Ecto neural progenitor cell (in vitro differentiated cells): ENCODE results near the gene CTIF.

Experiments used
- DNase-seq: peaks from one replicate; pipeline ENCODE4 v3.0.0-alpha.2; 2018; ENCODE audit warnings: low spot score

Gene CTIF

DNA sequence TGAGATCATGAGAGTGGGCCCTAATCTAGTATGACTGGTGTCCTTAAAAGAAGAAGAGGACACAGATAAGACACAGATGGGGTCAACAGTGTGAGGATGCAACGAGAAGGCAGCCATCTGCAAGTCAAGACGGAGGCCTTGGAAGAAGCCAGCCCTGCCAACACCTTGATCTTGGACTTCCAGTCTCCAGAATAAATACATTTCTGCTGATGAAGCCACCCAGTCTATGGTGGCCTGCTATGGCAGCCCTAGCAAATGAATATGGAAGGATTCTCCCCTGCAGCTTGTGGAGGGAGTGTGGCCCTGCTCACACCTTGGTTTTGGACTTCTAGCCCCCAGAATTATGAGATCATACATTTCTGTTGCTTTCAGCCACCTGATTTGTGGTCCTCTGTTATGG lies 12.3 kb downstream of the CTIF start:
- no peak for DNase-seq

DNA sequence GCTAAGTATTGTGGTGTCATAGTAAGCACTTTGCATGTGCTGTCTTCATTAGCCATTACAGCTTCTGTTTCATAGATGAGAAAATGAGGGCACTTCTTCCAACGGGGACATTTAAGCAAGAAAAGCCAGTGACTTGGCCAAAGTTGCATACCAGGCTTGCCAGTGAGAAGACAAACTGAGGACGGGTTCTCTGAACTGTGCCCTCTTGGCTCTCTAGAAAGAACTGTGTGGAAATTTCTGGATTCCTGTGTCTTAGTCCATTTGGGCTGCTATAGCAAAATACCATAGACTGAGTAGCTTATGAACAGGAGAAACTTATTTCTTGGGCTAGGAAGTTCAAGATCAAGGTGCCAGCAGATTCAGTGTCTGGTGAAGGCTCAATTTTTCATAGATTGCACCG lies 13.3 kb downstream of the CTIF start:
- no peak for DNase-seq

DNA sequence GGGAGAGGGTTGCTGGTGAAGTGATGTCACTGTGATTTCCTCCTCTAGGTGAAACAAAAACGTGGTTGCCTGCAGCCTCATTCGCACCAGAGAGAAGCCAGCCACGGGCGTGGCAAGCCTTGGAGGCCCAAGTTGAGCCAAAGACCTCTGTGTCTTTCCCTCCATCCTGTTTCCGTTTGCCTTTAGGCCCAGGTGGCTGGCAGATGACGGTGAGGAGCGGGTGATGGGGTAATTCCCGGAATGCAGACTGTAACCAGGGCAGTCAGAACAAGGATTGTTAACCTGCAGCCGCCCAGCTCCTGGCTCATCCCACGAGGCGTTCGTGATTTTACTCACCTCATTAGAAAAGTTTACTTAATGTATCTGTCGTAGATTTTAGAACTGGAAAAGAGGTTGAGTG lies 14.4 kb downstream of the CTIF start:
- DNase-seq: no peak

DNA sequence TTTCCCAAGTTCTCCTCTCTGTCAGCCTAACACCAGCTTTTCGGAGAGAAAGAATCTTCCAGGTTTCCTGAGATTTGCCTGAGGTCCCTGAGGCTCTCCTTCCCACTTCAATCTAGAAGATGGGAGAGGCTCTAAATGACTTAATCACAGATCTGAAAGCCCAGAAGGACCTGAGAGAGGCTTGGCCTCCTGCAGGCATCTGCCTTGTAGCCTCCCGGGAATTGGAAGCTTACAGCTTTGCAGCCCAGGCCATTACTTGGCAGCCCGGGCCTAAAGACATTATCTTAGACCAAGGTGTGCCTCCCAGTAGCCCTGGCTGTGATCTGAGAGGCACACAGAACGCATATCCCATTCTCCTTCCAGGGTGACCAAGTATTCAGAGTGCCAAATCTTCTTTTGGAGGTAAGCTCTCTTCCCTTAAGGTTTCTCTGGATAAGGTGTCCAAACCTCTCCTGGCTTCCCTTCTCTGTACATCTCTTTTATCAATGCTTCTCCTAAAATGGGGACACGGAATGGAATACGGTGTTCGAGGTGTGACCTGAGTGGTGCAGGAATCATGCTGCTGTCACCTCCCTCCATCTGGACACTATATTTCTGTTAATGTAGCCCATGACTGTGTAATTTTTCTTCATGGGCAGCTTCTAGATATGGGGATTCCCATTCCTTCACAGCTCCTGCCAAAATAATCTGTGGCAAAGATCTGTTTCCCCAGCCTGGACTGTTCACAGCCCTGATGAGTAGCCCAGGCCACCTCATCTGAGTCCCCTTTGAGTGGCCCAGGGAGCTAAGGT lies 16.0 kb downstream of the CTIF start:
- no peak for DNase-seq

DNA sequence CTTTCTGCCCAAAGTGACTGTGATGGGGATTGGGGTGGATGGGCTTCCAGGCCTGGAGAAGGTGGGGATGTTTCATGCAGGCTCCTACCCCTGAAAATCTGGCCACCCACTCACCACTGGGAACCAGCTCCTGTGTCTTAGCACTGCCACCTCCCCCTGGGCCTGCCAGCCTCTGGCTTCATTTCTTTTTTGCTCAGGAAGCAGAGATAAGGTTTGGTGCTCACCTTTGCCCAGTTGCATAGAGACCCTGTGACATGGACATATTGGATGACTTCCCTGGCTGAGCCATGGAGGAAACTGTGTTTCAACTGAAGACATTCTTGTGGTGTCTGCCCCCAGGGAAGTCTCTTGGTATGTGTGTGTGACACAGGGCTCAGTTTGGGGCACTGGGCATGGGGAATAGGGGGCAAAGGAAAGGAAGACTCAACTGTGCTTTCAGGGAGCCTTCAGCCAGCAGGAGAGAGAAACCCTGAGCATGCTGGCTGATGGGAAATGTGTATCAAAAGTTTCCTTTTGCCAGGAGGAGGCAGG lies 16.7 kb downstream of the CTIF start:
- DNase-seq: no peak

DNA sequence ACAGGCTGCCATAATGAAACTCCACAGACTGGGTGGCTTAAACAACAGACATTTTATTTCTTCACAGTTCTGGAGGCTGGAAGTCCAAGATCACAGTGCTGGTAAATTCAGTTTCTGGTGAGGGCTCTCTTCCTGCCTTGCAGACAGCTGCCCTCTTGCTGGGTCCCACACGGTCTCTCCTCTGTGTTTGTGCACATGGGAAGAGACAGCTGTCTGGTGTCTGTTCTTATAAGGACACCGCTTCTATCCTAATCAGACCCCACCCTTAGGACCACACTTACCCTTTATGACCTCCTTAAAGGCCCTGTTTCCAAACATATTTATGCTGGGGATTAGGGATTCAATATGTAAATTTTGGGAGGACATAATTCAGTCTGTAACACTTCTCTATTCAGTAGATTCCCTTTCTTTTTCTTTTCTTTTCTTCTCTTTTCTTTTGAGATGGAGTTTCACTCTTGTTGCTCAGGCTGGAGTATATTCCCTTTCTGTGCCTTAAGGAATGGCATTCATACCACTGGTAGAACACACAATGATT lies 18.9 kb downstream of the CTIF start:
- no peak for DNase-seq

DNA sequence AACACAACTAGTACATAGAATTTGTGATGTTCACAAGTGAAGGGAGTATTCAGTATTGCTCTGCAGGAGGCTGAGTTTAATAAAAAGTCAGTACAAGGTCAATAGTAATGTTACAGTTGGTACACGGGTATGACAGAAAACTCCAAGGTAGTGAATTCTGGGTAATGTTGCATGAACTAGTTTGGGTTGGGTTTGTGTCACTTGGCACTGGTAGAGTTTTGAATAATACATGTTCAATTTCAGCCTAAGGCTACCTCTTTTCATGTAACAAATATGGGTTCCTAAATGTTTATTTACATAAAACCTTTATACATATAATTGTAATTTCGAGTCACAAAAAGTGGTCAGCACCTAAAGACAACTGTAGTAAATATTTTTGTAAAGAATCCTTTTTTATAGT lies 19.4 kb downstream of the CTIF start:
- DNase-seq: no peak

DNA sequence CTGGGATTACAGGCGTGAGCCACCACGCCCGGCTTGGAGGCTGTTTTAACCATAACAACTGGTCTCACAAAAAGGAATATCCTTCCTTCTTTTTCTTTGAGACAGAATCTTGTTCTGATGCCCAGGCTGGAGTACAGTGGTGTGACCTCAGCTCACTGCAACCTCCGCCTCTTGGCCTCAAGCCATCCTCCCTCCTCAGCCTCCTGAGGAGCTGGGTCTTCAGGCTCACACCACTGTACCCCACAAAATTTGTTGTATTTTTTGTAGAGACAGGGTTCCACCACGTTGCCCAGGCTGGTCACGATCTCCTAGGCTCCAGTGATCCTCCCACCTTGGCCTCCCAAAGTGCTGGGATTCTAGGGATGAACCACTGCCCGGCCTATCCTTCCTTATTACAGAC lies 21.7 kb downstream of the CTIF start:
- DNase-seq: no peak

DNA sequence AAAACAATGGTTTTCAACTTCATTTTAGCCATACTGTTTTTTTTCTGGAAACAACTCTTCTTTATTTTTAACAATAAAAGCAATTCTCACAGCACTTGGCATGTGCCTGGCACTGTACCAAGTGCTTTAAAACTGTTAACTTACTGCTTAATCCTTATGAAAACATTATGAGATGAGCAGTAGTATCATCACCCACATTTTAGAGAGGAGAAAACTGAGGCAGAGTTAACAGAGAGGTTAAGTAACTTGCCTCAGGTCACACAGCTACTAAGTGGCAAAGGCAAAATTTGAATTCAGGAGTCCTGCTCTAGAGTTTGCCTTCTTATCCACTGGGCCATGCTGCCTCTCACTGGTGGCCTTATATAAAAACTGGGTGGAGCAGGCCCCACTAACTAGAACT lies 23.2 kb downstream of the CTIF start:
- no peak for DNase-seq

DNA sequence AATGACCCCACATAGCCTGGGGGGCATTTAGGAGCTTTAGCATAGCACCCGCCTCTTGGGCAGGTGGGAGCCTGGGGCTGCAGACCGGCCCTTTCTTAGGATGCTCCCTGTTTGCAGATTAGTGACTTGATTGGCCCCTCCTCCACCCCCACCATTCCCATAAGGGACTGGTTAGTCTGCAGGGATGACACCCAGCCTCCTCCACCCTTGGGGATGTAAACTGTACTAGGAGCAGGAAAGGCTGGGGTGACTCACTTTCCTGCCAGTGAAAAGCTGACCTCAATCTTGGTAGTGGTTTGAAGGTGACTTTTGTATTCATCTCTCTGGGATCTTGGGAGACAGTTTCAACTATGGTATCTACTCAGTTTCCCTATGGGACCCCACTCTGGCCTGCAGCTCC lies 24.2 kb downstream of the CTIF start:
- no peak for DNase-seq

DNA sequence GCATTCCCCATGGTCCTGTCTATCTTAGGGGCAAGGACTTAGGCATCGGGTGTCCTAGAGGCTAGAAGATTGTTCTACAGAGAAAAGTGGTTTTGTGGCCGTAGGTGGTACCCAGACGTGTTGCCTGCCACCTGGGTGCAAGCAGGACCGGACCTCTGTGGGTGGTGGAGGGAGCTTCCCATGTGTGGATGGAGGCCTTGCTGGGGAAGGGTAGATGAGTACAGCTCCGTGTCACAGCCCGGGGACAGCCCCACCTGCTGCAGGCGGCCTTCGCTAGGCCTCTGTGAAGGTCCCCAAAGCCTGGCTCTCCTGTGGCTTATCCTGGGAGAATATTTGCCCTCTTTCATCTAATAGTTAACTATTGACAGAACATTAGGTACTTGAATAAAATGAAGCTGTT lies 25.3 kb downstream of the CTIF start:
- no peak for DNase-seq

DNA sequence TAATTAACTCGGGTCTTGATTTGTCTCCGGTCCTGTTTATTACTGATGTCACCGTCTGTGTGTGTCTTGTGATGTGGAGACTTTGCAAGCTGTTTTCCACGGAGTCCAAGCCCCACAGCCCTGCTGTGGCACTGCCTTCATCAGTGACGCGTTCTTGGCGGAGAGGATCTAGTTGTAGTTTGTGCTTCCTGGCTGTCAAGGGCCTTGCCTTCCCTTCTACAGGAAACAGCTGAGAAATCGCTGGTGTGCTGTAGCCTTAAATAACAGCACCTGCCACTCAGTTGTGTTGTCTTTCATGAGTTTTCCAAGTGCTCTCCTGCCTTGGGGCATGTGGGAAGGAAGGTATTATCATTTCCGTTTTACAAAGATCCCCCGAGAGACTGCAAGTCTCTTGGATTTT lies 26.3 kb downstream of the CTIF start:
- DNase-seq: no peak

DNA sequence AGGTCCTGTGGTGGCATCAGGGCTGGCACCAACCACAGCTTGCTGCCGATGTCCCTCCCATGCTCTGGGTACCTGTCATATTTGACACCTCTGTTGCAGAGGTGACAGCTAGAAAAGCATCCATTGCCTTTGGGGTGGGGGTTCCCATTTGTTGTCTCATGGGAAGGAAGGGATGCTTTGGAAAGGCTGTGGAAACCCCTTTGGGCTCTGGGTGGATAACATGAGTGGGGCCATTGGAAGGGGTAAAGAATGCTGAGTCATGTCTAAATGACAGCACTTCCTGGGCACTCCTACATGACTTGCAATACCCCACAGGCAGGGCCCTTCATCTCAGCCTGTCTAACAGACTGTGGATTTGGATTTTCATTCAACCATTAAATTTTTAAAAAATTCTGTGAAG lies 27.8 kb downstream of the CTIF start:
- DNase-seq: no peak

DNA sequence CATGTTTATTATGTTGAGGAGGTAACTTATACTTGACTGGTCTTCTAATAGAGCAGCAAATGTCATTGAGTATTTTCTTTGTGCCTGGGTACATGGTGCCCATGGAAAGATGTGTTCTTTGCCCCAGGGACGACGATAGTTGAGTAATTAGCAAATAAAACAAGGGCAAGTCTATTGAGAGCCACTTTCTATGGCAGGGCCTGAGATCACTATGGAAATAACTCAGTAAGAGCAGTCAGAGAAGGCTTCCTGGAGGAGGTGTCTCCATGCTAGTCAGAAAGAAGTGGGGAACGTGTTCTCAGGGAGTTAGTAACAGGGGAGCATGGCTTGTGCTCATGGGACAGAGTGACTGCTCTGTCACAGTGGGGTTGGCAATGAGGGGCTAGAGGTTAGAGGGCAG lies 28.6 kb downstream of the CTIF start:
- DNase-seq: no peak

DNA sequence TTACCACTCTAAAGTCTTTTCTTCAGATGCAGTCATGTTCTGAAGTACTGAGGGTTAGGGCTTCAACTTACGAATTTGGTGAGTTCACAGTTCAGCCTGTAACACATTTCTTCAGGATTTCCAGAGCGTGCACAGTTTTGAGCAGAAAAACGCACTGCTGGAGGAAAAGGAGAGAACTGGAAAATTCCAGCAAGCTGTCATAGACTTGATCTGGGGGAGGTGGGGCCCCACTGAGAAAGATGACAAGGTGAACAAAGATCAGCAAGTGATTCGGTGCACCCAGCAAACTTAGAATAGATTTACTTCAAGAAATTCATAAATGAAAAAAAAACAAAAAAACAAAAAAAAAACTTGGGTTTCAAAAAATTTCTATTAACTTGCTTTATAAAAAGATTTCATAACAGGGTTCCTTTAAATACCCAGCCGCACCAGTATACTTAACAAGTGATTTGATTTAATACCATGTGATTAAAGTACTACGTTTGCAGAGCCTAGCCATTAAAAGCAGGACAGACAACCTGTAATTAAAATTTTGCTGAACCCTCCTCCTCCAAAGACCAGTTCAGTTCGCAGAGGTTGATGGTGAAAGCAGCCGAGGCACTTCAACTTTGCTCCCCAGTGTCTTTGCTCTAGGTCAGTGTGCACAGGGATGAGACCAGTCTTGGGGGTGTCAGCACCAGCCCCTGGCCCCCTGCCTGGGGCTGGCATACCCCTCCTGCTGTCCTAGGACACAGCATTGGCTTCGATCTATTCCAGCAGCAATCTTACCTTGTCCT lies 30.5 kb downstream of the CTIF start:
- no peak for DNase-seq

DNA sequence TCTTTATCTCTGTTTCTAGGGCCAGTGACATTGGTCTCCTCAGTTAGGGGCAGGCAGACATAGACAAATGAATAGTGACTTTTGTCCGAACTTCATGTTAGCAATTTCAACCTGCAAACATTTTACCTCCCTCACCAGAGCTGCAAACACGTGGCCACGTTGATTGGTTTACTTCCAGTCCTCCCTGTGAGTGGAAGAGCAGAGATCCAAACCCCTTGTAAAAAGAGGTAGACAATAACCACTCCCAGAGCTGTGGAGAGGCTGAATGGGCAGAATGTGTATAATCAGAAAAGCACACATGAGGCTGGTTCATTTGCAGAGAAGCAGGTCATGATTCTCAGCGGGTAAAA lies 31.1 kb downstream of the CTIF start:
- no peak for DNase-seq

DNA sequence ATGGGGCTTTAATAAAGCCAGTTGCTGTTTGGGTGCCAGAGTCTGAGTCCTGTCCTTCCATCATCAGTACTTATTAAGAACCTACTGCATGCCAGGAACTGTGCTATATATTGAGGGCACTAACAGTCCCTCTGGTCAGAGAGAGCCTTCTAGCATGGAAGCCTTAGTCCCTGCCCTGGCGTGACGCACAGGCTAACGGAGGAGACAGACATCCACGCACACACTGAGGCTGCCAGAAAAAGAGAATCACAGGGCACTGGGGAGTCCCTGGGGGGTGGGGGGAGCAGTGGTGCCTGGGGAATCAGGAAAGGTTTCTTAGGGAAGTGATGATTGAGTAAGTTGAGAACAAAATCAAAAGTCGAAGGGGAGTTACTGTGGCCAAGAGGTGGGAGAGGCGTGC lies 31.5 kb downstream of the CTIF start:
- DNase-seq: no peak

DNA sequence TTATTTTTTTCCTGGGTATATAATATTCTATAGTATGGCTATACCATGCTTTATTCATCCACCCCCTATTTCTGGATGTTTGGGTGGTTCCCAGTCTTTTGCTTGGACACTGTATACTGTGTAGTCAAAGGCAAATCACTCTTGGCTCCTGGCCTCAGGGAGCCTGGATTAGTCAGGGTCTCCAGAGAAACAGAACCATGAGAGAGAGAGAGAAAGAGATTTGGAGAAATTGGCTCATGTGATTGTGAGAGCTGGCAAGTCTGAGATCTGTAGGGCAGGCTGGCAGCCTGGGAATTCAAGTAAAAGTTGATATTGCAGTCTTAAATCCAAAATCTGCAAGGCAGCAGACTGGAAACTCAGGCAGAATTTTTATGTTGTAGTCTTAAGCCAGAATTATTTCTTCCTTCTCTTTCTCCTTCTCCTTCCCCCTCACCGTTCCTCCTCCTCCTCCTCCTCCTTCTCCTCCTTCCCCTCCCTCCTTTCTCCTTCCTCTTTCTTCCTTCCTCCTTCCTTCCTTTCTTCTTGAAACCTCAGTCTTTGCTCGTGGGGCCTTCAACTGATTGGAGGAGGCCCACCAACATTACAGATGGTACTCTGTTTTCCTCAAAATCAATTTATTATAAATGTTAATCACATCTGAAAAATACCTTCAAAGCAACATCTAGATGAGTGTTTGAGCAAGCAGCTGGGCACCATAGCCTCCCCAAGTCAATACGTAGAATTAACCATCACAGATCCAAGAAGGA lies 33.0 kb downstream of the CTIF start:
- DNase-seq: no peak

DNA sequence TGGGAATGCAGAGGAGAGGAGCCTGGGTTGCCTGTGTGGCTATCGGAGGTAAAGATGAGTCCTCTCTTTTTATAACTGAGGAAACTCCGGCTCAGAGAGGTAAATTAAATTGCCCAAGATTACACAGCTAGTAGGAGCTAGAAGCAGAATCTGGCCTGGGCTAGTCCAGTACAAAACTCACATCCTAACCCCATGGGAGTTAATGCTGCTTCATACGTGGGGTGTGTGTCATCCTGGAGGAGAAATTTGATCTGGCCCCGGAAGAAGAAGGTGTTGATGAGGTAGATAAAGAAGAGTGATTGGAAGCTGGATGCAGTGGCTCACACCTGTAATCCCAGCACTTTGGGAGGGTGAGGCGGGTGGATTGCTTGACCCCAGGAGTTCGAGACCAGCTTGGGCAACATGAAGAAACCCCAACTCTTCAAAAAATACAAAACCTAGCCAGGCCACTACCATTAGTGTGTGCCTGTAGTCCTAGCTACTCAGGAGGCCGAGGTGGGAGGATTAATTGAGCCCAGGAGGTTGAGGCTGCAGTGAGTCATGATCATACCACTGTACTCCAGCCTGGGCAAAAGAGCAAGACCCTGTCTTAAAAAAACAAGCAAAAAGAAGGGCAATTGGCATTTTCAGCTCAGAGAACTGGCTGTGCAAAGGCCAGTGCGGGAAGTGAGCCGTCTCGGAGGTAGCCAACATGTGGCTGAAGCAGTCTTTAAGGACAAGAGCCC lies 33.7 kb downstream of the CTIF start:
- DNase-seq: no peak

DNA sequence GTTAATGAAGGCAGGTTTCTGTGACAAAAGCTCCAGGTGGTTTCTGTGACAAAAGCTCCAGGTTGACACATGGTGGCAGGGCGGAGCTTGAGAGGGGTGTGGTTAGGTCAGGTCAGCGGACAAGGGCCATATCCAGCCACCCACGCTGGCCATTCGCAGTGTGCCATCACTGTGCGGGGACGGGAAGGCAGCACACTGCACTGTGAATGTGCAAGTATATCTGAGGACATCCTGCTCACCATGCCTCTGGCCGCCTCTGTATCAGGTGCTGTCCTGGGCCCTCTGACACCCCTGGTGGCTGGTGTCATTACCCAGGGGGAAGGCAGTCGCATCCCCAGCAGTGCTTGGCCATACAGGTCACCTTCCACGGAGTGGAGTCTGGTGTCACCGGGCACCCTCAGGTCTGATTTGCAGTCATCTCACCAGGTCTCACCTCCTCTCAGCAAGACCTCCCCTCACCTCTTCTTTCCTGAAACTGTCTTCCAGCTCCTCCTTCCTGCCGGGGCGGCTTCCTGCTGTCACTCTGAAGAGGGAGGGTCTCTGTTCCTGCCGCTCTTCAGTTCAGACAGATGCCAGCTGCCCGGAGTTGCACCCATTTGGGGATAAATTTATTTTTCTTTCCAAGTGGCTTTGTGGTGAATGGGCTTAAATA lies 34.9 kb downstream of the CTIF start:
- DNase-seq: no peak

DNA sequence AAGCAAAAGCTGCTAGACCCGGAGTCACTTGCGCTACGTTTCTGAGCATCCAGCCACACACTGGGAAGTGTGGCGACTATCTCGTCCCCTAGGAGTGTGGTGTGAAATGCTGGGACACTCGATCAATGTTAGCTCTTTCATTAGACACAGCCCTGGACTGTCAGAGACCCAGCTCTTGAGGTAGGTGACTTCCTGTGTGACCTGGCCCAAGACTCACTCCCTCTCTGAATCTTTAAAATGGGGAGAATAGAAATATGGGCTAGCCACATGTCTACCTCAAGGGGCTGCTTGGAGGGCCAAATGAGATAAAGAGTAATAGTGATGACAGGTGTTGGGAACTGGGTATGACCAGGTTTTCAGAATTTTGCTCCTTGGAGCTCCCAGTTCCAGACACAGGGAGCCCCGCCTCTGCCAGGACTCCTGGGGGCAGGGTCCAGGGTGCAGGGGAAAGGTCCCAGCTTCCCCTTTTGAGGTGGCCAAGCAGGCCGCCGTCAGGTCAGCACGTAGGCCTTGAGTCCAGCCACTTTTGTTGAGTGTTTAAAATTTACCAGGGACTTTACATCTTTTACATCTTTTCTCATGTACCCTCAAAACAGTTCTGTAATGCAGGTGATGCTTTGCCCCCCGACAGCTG lies 36.0 kb downstream of the CTIF start:
- DNase-seq: no peak
